AG04449 (cell line): ENCODE data around the gene SLC25A22.

Source experiments
- CTCF ChIA-PET: fragments of 350-600 bp; formaldehyde crosslinking; extraction: SDS; loops from one replicate; lab custom pipeline; 2021; ENCODE audit warnings: antibody characterized with exemption; lab: Yijun Ruan, JAX
- POLR2A ChIA-PET: fragments of 400-600, 350-600 bp; formaldehyde crosslinking; extraction: SDS; loops from one replicate; lab custom pipeline; 2020; ENCODE audit warnings: antibody characterized with exemption, inconsistent platforms; lab: Yijun Ruan, JAX
- DNase-seq: peaks from one replicate; pipeline ENCODE4 v3.0.0-alpha.2; 2010; ENCODE audit warnings: low read depth, low spot score
- H3K4me3 ChIP-seq: 2 replicates; pipeline ENCODE4 v1.5.1; 2011; ENCODE audit warnings: low read depth, mild to moderate bottlenecking, control low read depth, low read length
- CTCF ChIP-seq: IDR thresholded peaks from one replicate; pipeline ENCODE4 v1.5.1; 2011; ENCODE audit warnings: mild to moderate bottlenecking, moderate library complexity, low read length, control low read depth, inconsistent platforms; ENCODE audit not compliant: insufficient read depth; ENCODE audit errors: missing control alignments

The SLC25A22 gene

GRCh38 chr11:791658-792534, 6.2 kb downstream of the SLC25A22 start:
- H3K4me3 ChIP-seq: no peak overlapping the region
- ChIA-PET CTCF (interaction anchor here (2.4 kb wide), 1 partner anchor 7 kb away, joined by 13 read pairs; no protein-coding TSS in a partner anchor), POLR2A (no interaction called here)
- no peak for DNase-seq
- TF ChIP-seq CTCF: no peak

DNA sequence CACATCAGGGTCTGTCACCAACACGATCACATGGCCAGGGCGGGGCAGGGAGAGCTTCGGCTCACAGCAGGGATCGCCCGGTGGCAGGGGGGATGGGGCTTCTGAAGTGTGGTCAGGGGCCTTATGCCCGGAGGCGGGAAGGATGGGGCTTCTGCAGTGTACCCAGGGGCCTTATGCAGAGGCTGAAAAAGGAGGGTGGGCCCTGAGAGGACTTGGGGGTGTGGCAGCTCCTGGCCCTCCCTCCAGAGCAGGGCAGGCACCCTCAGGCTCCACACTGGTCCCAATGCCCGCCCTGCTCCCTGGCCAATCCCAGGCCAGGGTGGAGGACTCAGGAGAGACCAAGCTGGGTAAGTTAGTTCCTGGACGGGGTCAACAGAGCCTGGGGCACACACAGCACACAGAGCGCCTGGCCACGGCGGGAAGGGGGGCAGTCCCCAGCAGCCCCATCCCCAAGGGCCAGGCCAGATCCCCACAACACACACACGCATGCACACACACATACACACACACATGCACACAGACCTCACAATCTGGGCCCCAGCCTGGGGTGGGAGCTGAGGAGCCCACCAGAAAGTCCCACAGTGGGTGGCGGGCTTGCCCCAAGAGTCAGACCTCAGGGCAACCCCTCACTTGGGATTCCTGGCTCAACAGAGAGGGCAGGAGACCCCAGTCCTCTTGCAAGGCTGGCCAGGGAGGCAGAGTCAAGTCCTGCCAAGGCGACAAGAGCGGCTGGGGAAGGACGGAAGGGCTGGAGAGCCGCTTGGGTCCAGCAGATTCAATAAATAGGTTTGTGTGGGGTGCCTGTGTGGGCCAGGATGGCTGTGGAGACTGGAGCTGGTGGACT, 7.1 kb downstream of the SLC25A22 start:
- CTCF ChIA-PET: no interaction called here
- POLR2A ChIA-PET: interaction anchor here (0.7 to 0.8 kb wide), 2 partner anchors 27 to 56 kb away, joined by 3 read pairs; no protein-coding TSS in a partner anchor
- no peak for DNase-seq
- no peak overlapping the region for H3K4me3 ChIP-seq
- no peak for TF ChIP-seq CTCF

DNA sequence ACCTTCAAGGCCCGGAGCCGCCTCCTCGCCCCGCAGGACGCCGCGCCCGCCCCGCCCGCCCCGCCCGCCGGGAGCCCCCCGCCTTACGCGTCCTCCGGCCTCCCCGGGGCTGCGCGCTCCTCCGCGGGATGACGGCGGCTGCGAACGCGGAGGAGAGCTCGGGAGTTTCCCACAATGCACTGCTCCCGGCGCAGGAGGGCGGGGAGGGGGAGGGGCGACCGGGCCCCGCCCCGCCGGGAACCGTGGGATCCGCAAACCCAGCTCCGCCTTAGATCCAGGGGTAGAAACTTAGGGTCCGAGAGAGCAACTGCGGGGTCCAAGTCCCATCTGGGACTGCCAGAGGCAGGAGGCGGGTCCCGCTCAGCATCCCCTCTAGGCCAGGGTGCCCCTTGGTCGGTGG, 8.1 kb downstream of the SLC25A22 start, which contains the start of gene CEND1:
Gene CEND1, minus strand, starts transcription at position 148 of the 400 bp plus-strand sequence. CDS start 1,514 bp downstream, outside the sequence.
- H3K4me3 ChIP-seq: peak within 1 kb of the TSS; percentile 51
- ChIA-PET CTCF (no interaction called here), POLR2A (interaction anchor here (0.5 to 0.9 kb wide), 3 partner anchors 13 to 33 kb away, joined by 3 to 4 read pairs (median 4); no protein-coding TSS in a partner anchor)
- no peak for DNase-seq
- no peak for TF ChIP-seq CTCF

- DNase-seq: no peak
- peak overlapping the region; percentile 51 for H3K4me3 ChIP-seq
- no peak for TF ChIP-seq CTCF
- ChIA-PET POLR2A (interaction anchor here (0.9 kb wide), 1 partner anchor 32 kb away, joined by 4 read pairs; no protein-coding TSS in a partner anchor), CTCF (no interaction called here)
These were observed 8.8 kb downstream of the SLC25A22 start for GRCh38 chr11:788953-789940.

DNA sequence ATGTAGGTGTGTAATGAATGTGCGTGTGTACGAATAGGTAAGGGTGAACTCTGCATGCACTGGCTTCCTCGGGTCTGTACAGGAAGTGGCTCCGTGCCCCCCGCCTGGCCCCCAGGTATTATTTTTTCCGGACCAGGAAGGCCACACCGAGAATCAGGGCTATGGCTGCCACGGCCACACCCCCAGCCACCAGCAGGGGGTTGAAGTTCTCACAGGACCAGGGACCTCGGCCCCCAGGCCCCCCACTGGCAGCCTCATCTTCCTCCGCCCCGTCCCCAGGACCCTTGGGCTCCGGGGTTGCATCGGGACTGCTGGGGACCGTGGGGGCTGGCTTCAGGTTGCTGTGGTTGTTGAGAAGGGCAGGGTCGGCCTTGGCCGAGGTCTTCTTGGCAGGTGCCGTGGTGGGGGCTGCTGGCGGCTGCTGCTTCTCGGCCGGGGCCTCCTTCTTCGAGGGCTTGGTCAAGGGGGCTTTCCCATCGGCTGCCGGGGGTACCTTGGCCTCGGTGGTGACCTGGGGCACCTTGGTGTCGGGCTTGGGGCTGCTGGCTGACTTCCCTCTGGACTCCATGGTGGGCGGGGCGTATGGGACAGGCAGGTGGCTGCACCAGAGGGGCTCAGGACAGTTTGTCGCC, 10.0 kb downstream of the SLC25A22 start:
- ChIA-PET CTCF (no interaction called here), POLR2A (no interaction called here)
- H3K4me3 ChIP-seq: no peak overlapping the region
- no peak for TF ChIP-seq CTCF
- DNase-seq: no peak
